ENCODE results near the gene SLC39A9. TPM values are rescaled to one million over a fixed set of nuclear protein-coding genes. Genes with fewer than 3 reads are reported as not detected.

Gene SLC39A9
- total RNA-seq, 1 experiment from 2014 or later = 80.2 TPM

- H3K27ac ChIP-seq (ENCODE audit: low read depth, low read length) = no peak overlapping the region
- H3K9me3 ChIP-seq (ENCODE audit: control insufficient read depth in 1 of 2, insufficient read depth in 1 of 2, low read depth in 1 of 2, low read length in 2 of 2) = no peaks in the 10 kb centered on the region
- BruUV-seq (replicated peaks) = no TSS peak
- no peak overlapping the region for H3K4me2 ChIP-seq (ENCODE audit: low read length)
- ChIA-PET RAD21 (ENCODE audit: low non-redundant PET in 1 of 2, low total read pairs in 2 of 2, uncharacterized antibody in 2 of 2, unreplicated experiment in 2 of 2) (no interaction called here), POLR2A (no interaction called here), CTCF (interaction anchor here (1.0 to 2.4 kb wide), 4 partner anchors 60 to 306 kb away, joined by 3 to 30 read pairs (median 4); partner anchors contain the start of genes DCAF5, ERH and SLC39A9)
- H2AFZ ChIP-seq (ENCODE audit: low read depth, low read length, poor library complexity, severe bottlenecking) = no peak overlapping the region
- H3K79me2 ChIP-seq (ENCODE audit: insufficient read depth, low read length) = no peaks in the 10 kb centered on the region
- intact Hi-C loops (cut with micrococcal nuclease) = no loop called here
- H3K36me3 ChIP-seq (ENCODE audit: control insufficient read depth in 1 of 2, insufficient read depth in 2 of 2, low read length in 2 of 2) = peaks cover 13 to 14% of the 10 kb centered on the region in 2 experiments; a peak in 2 of 4 replicates
- no peak overlapping the region for H3K4me3 ChIP-seq (replicated peaks in 1 of 2; ENCODE audit: low read depth in 1 of 2, low read length in 2 of 2)
- TF ChIP-seq CEBPB (IDR thresholded peaks at IDR 0.05; ENCODE audit: low read depth) (no peak), REST (IDR thresholded peaks at IDR 0.05; ENCODE audit: low read depth) (no peak), RAD21 (IDR thresholded peaks at IDR 0.05; ENCODE audit: low read depth) (no peak)
- H3K27me3 ChIP-seq (ENCODE audit: insufficient read depth, low read length) = no peaks in the 10 kb centered on the region
- H3K9ac ChIP-seq (ENCODE audit: low read length) = no peak overlapping the region
- H4K20me1 ChIP-seq (ENCODE audit: insufficient read depth) = 0 out of 2 replicates have a peak, but pooled peaks cover 2% of the 10 kb centered on the region
- DNase-seq (ENCODE audit: low read depth, low spot score) = no peak
- no peaks in the 10 kb centered on the region for H3K4me1 ChIP-seq (ENCODE audit: control insufficient read depth in 1 of 2, insufficient read depth in 2 of 2, low read length in 2 of 2)
- no peaks in the 10 kb centered on the region for H3K9me2 ChIP-seq (ENCODE audit: insufficient read depth)
- ATAC-seq = no peak
Observed at GRCh38 chr14:69458350-69458749, 59.9 kb downstream of the SLC39A9 start.

GRCh38 chr14:69459122-69459521, 60.6 kb downstream of the SLC39A9 start:
- Histone ChIP-seq H3K4me3 (replicated peaks in 1 of 2; ENCODE audit: low read depth in 1 of 2, low read length in 2 of 2) (no peak overlapping the region), H3K36me3 (ENCODE audit: control insufficient read depth in 1 of 2, insufficient read depth in 2 of 2, low read length in 2 of 2) (peaks cover 11 to 14% of the 10 kb centered on the region in 2 experiments; a peak in 2 of 4 replicates), H3K9me3 (ENCODE audit: control insufficient read depth in 1 of 2, insufficient read depth in 1 of 2, low read depth in 1 of 2, low read length in 2 of 2) (no peaks in the 10 kb centered on the region), H2AFZ (ENCODE audit: low read depth, low read length, poor library complexity, severe bottlenecking) (no peak overlapping the region), H3K9ac (ENCODE audit: low read length) (no peak overlapping the region), H3K79me2 (ENCODE audit: insufficient read depth, low read length) (no peaks in the 10 kb centered on the region), H4K20me1 (ENCODE audit: insufficient read depth) (0 out of 2 replicates have a peak, but pooled peaks cover 2% of the 10 kb centered on the region), H3K4me2 (ENCODE audit: low read length) (no peak overlapping the region), H3K9me2 (ENCODE audit: insufficient read depth) (no peaks in the 10 kb centered on the region), H3K4me1 (ENCODE audit: control insufficient read depth in 1 of 2, insufficient read depth in 2 of 2, low read length in 2 of 2) (no peaks in the 10 kb centered on the region), H3K27ac (ENCODE audit: low read depth, low read length) (no peak overlapping the region), H3K27me3 (ENCODE audit: insufficient read depth, low read length) (no peaks in the 10 kb centered on the region)
- intact Hi-C loops (cut with micrococcal nuclease) = no loop called here
- ChIA-PET POLR2A (no interaction called here), RAD21 (ENCODE audit: low non-redundant PET in 1 of 2, low total read pairs in 2 of 2, uncharacterized antibody in 2 of 2, unreplicated experiment in 2 of 2) (interaction anchor here in 1 of 2 experiments (1.1 kb wide), 1 partner anchor 329 kb away, joined by 3 read pairs; no protein-coding TSS in a partner anchor), CTCF (interaction anchor here (0.9 to 2.4 kb wide), 12 partner anchors 9 to 596 kb away, joined by 3 to 30 read pairs (median 7); partner anchors contain the start of genes ERH and SLC39A9)
- no peak for ATAC-seq
- no TSS peak for BruUV-seq (replicated peaks)
- no peak for DNase-seq (ENCODE audit: low read depth, low spot score)
- TF ChIP-seq, protein P1, sequence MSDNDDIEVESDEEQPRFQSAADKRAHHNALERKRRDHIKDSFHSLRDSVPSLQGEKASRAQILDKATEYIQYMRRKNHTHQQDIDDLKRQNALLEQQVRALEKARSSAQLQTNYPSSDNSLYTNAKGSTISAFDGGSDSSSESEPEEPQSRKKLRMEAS (IDR thresholded peaks at IDR 0.05) = no peak
- TF ChIP-seq SRF (IDR thresholded peaks at IDR 0.05; ENCODE audit: low read depth) (no peak), EZH2 (IDR thresholded peaks at IDR 0.05) (no peak), RAD21 (IDR thresholded peaks at IDR 0.05; ENCODE audit: low read depth) (no peak), REST (IDR thresholded peaks at IDR 0.05; ENCODE audit: low read depth) (no peak), ZNF274 (IDR thresholded peaks at IDR 0.05; ENCODE audit: low read depth, low read length) (no peak), CEBPB (IDR thresholded peaks at IDR 0.05; ENCODE audit: low read depth) (no peak)
- TF ChIP-seq, protein P2, sequence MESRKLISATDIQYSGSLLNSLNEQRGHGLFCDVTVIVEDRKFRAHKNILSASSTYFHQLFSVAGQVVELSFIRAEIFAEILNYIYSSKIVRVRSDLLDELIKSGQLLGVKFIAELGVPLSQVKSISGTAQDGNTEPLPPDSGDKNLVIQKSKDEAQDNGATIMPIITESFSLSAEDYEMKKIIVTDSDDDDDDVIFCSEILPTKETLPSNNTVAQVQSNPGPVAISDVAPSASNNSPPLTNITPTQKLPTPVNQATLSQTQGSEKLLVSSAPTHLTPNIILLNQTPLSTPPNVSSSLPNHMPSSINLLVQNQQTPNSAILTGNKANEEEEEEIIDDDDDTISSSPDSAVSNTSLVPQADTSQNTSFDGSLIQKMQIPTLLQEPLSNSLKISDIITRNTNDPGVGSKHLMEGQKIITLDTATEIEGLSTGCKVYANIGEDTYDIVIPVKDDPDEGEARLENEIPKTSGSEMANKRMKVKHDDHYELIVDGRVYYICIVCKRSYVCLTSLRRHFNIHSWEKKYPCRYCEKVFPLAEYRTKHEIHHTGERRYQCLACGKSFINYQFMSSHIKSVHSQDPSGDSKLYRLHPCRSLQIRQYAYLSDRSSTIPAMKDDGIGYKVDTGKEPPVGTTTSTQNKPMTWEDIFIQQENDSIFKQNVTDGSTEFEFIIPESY (IDR thresholded peaks at IDR 0.05; ENCODE audit: extremely low read depth, insufficient replicate concordance, low read length) = no peak
